ENCODE results near the gene LOXL4. TPM values are rescaled to one million over a fixed set of nuclear protein-coding genes. Genes with fewer than 3 reads are reported as not detected.
A peak's percentile ranks its signal among the peaks of the same experiment; 100 is the strongest.

The LOXL4 gene
- total and polyA plus RNA-seq, 4 experiments from 2014 or later = 0.10 TPM; not detected in 3

DNA sequence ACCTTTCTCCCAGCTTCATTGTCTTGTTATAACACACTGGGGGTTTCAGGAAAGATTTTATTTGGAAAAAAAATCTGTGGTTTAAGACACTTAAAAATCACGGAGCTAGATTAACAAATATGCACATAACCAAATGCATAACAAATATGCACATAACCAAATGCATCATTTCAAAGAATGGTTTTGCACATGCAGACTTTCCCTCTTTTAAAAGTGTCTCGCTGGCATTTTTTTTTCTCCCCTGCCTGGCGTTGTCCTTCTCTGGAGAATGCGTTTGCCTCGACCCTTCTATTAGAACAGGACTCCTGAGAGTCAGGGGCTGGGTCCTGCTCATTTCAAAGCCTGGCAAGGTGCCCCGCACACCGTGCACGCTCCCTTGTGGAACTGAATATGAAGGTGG lies 42.7 kb upstream of the LOXL4 start:
- peaks cover 0 to 9% (median 3%) of the 10 kb centered on the region in 4 donors for H3K4me1 Mint-ChIP-seq
- Histone ChIP-seq H3K4me3 (ENCODE audit: low read length in 2 of 2) (no peak overlapping the region), H3K27ac (ENCODE audit: low read depth, low read length) (no peak overlapping the region), H3K27me3 (ENCODE audit: insufficient read depth, low read length) (no peaks in the 10 kb centered on the region), H3K9me3 (ENCODE audit: control insufficient read depth in 1 of 2, low read length in 2 of 2) (no peaks in the 10 kb centered on the region), H3K4me1 (ENCODE audit: insufficient read depth, low read length) (no peaks in the 10 kb centered on the region), H3K36me3 (ENCODE audit: insufficient read depth, low read length) (no peaks in the 10 kb centered on the region)
- POLR2A ChIA-PET (ENCODE audit: partially characterized antibody) = no interaction called here
- CTCF ChIA-PET (ENCODE audit: partially characterized antibody) = no interaction called here
- no peak for DNase-seq
- peaks cover 0 to 6% (median 3%) of the 10 kb centered on the region in 8 donors for H3K9me3 Mint-ChIP-seq
- H3K27ac Mint-ChIP-seq = no peak overlapping the region
- peaks cover 18 to 27% of the 10 kb centered on the region in 2 donors for H3K27me3 Mint-ChIP-seq
- no peaks in the 10 kb centered on the region for H3K36me3 Mint-ChIP-seq
- intact Hi-C loops (cut with micrococcal nuclease) = no loop called here
- H3K4me3 Mint-ChIP-seq = no peak overlapping the region

DNA sequence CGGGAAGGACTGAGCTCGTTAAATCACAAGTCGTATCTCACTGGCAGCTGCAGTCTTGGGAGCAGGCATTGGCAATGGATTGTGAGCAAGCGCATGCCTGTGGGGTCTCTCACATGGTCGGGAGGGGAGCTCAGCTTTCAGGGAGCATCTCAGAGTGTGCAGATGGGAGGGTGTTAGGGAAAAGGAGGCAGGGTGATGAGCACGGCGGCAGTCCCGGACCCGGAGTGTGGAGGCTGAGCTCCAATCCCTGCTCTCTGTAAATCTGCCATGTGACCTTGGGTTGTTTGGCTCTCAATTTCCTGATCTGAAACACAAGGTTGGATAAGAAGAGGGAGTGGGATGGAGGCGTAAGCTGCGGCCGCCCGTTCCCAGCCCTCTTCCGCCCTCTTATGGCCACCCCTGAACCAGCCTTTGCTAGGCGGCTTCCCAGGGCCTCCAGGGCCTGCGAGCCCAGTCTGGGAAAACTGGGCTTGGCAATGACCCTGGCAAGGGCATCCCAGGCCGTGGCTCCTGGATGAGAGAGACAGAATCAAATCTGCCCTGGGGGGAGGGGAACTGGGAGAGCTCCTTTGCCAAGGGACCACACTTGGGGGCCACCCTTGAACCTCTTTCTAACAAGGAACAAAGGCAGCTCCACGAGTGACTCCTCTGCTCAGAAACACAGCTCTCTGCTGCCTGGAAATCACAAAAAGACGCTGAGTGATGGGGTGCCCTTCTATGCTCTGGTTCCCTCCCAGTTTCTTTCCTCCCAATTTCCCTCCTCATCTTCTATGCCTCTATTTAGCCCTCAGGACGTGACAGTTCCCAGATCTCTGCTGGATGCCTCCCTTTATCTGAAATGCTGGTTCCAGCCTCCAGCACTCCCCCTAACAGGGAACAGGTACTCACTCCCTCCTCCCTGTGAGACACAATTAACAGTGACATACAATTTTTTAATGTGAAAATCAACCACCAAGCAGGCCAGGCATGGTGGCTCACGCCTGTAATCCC lies 41.7 kb upstream of the LOXL4 start:
- no peak for DNase-seq
- Histone ChIP-seq H3K27ac (ENCODE audit: low read depth, low read length) (no peak overlapping the region), H3K4me1 (ENCODE audit: insufficient read depth, low read length) (no peaks in the 10 kb centered on the region), H3K4me3 (ENCODE audit: low read length in 2 of 2) (no peak overlapping the region), H3K9me3 (ENCODE audit: control insufficient read depth in 1 of 2, low read length in 2 of 2) (no peaks in the 10 kb centered on the region), H3K36me3 (ENCODE audit: insufficient read depth, low read length) (no peaks in the 10 kb centered on the region), H3K27me3 (ENCODE audit: insufficient read depth, low read length) (no peaks in the 10 kb centered on the region)
- Mint-ChIP-seq H3K4me1 (peaks cover 0 to 9% (median 3%) of the 10 kb centered on the region in 4 donors), H3K4me3 (peak overlapping the region in 1 of 8 donors; percentile 20), H3K27ac (peak overlapping the region in 1 of 7 donors; percentile 72), H3K27me3 (peaks cover 21 to 31% of the 10 kb centered on the region in 2 donors), H3K36me3 (no peaks in the 10 kb centered on the region), H3K9me3 (peaks cover 0 to 6% (median 3%) of the 10 kb centered on the region in 8 donors)
- CTCF ChIA-PET (ENCODE audit: partially characterized antibody) = interaction anchor here (0.6 to 1.6 kb wide), 9 partner anchors 10 to 564 kb away, joined by 3 to 6 read pairs (median 4); no protein-coding TSS in a partner anchor
- intact Hi-C loops (cut with micrococcal nuclease) = loop anchor here (5.0 kb wide), 1 partner anchor 137 kb away; no protein-coding TSS in a partner anchor
- POLR2A ChIA-PET (ENCODE audit: partially characterized antibody) = no interaction called here

DNA sequence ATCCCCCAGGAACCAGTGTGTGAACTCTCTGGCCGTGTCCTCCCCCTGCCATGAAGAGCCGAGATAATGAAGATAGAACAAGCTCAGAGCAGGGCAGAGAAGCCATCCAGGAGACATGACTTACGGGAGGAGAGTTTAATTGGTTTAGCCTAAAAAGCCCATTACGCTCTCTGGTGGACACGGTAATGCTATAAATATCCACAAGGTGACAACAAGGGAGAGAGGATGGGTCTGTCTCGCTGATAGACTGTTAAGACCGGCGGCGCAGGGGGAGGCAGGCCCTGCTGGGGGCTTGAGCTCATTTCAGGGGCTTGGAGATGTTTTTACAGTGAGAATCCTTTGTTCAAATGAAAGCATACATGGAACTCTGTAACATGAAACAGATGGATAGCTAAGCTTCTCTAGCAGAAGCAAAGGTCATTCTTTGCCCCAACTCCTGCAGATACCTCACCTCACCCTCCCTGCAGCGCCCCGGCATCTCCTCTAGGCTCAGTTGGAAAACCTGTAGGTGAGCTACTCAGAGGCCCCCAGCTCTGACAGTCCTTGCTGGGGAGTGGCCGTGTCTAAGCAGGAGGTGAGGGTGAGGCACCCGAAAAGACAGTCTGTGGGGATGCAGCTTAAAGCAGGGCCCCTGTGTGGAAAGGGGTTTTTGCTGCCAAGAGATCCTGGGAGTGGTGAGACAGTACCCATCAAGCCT lies 40.8 kb upstream of the LOXL4 start:
- Histone ChIP-seq H3K9me3 (ENCODE audit: control insufficient read depth in 1 of 2, low read length in 2 of 2) (no peaks in the 10 kb centered on the region), H3K4me3 (ENCODE audit: low read length in 2 of 2) (no peak overlapping the region), H3K27me3 (ENCODE audit: insufficient read depth, low read length) (no peaks in the 10 kb centered on the region), H3K36me3 (ENCODE audit: insufficient read depth, low read length) (no peaks in the 10 kb centered on the region), H3K27ac (ENCODE audit: low read depth, low read length) (no peak overlapping the region), H3K4me1 (ENCODE audit: insufficient read depth, low read length) (no peaks in the 10 kb centered on the region)
- no peak overlapping the region for H3K4me3 Mint-ChIP-seq
- DNase-seq = no peak
- H3K9me3 Mint-ChIP-seq = peaks cover 0 to 6% (median 3%) of the 10 kb centered on the region in 8 donors
- H3K27ac Mint-ChIP-seq = peak overlapping the region in 1 of 7 donors; percentile 72
- intact Hi-C loops (cut with micrococcal nuclease) = loop anchor here (5.0 kb wide), 1 partner anchor 137 kb away; no protein-coding TSS in a partner anchor
- CTCF ChIA-PET (ENCODE audit: partially characterized antibody) = interaction anchor here (0.9 to 1.6 kb wide), 8 partner anchors 9 to 394 kb away, joined by 3 to 6 read pairs (median 4); no protein-coding TSS in a partner anchor
- H3K27me3 Mint-ChIP-seq = peaks cover 21 to 33% of the 10 kb centered on the region in 2 donors
- POLR2A ChIA-PET (ENCODE audit: partially characterized antibody) = no interaction called here
- no peaks in the 10 kb centered on the region for H3K36me3 Mint-ChIP-seq
- peaks cover 0 to 9% (median 3%) of the 10 kb centered on the region in 4 donors for H3K4me1 Mint-ChIP-seq

DNA sequence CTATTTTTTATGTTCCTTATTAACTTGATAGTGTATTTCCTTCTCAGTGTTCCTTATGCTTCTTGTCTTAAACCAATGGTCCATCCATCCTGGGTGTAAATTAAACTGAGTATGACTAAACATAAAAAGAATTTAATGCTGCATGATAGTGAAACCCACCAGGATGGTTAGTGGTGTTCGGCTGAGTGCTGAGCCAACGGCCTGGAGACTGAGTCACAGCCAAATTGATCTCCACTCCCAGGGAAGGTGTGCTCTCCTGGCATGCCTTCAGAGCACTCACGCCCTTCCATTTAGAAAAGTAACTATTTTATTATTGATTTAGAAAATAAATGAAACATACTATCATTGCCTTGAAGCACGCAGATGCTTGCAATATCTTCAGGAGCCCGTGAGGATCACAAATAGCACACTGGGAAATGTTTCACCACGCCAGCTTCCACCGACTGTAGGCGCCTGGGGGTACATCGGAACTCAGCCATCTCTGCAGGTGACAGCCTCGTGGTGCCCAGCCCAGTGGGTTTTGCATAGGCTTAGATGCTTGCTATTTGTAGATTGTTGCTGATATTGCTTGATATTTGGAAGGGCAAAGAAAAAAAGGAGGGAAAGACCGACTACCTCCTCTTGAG lies 40.0 kb upstream of the LOXL4 start:
- ChIA-PET CTCF (ENCODE audit: partially characterized antibody) (interaction anchor here (1.0 kb wide), 1 partner anchor 263 kb away, joined by 4 read pairs; no protein-coding TSS in a partner anchor), POLR2A (ENCODE audit: partially characterized antibody) (no interaction called here)
- peak overlapping the region in 1 of 7 donors; percentile 29 for H3K27ac Mint-ChIP-seq
- no peak overlapping the region for H3K4me3 Mint-ChIP-seq
- H3K36me3 Mint-ChIP-seq = no peaks in the 10 kb centered on the region
- Histone ChIP-seq H3K36me3 (ENCODE audit: insufficient read depth, low read length) (no peaks in the 10 kb centered on the region), H3K9me3 (ENCODE audit: control insufficient read depth in 1 of 2, low read length in 2 of 2) (no peaks in the 10 kb centered on the region), H3K4me1 (ENCODE audit: insufficient read depth, low read length) (no peaks in the 10 kb centered on the region), H3K27me3 (ENCODE audit: insufficient read depth, low read length) (no peaks in the 10 kb centered on the region), H3K27ac (ENCODE audit: low read depth, low read length) (no peak overlapping the region), H3K4me3 (ENCODE audit: low read length in 2 of 2) (no peak overlapping the region)
- H3K4me1 Mint-ChIP-seq = peaks cover 0 to 9% (median 3%) of the 10 kb centered on the region in 4 donors
- peaks cover 21 to 35% of the 10 kb centered on the region in 2 donors for H3K27me3 Mint-ChIP-seq
- DNase-seq = no peak
- intact Hi-C loops (cut with micrococcal nuclease) = loop anchor here (5.0 kb wide), 1 partner anchor 136 kb away; no protein-coding TSS in a partner anchor
- H3K9me3 Mint-ChIP-seq = peaks cover 0 to 6% (median 3%) of the 10 kb centered on the region in 8 donors

DNA sequence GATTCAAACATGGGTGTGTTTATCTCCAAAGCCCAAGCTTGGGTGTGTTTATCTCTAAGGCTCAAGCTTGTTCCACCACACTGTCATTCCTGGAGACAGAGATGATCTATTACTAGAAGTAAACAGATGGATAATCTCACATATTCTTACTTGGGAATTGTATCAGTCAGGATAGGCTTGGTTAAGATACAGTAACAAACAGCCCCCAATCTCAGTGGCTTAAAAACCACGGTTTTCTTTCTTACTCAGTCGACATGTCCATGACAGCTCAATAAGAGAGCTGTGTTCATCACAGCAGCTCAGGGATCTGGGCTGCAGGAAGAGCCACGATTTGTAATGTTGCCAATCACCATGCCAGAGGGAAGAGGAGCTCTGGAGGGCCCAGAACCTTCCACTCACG lies 38.5 kb upstream of the LOXL4 start:
- CTCF ChIA-PET (ENCODE audit: partially characterized antibody) = no interaction called here

DNA sequence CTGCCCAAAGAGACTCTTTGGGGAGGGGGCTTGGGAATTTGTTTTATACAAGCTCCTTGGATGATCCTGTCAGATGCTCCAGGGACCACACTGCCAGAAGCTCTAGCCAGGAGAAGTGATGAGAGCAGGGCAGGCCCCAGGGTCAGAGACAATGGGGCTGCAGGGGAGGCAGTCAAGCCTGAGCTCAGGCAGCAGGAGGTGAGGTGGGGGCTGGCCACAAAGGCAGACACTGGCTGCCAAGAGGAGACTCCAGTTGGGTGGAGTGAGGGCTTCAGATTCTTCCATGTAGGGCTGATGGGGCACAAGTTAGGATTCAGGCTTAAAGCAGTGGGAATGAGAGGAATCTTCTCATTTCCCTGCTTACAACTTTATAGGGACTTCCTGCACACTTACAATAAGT lies 35.6 kb upstream of the LOXL4 start:
- POLR2A ChIA-PET (ENCODE audit: partially characterized antibody) = no interaction called here

More for the DNA sequence above, 38.5 kb upstream of the LOXL4 start:
- POLR2A ChIA-PET (ENCODE audit: partially characterized antibody) = no interaction called here
- no peak overlapping the region for H3K4me3 ChIP-seq (ENCODE audit: low read length in 2 of 2)
- H3K36me3 Mint-ChIP-seq = no peaks in the 10 kb centered on the region
- peaks cover 0 to 9% (median 3%) of the 10 kb centered on the region in 4 donors for H3K4me1 Mint-ChIP-seq
- intact Hi-C loops (cut with micrococcal nuclease) = loop anchor here (5.0 kb wide), 1 partner anchor 134 kb away; no protein-coding TSS in a partner anchor
- no peaks in the 10 kb centered on the region for H3K9me3 ChIP-seq (ENCODE audit: control insufficient read depth in 1 of 2, low read length in 2 of 2)
- H3K27me3 ChIP-seq (ENCODE audit: insufficient read depth, low read length) = no peaks in the 10 kb centered on the region
- H3K4me1 ChIP-seq (ENCODE audit: insufficient read depth, low read length) = no peaks in the 10 kb centered on the region
- no peak overlapping the region for H3K27ac ChIP-seq (ENCODE audit: low read depth, low read length)
- peaks cover 22 to 32% of the 10 kb centered on the region in 2 donors for H3K27me3 Mint-ChIP-seq
- H3K4me3 Mint-ChIP-seq = no peak overlapping the region
- DNase-seq = no peak
- no peak overlapping the region for H3K27ac Mint-ChIP-seq
- no peaks in the 10 kb centered on the region for H3K36me3 ChIP-seq (ENCODE audit: insufficient read depth, low read length)
- peaks cover 0 to 6% (median 3%) of the 10 kb centered on the region in 8 donors for H3K9me3 Mint-ChIP-seq

More for the DNA sequence above, 35.6 kb upstream of the LOXL4 start:
- Mint-ChIP-seq H3K27ac (no peak overlapping the region), H3K4me1 (no peaks in the 10 kb centered on the region), H3K27me3 (peaks cover 24% of the 10 kb centered on the region in 2 donors), H3K9me3 (peaks cover 0 to 6% (median 2%) of the 10 kb centered on the region in 8 donors), H3K36me3 (no peaks in the 10 kb centered on the region), H3K4me3 (no peak overlapping the region)
- Histone ChIP-seq H3K4me1 (ENCODE audit: insufficient read depth, low read length) (no peaks in the 10 kb centered on the region), H3K36me3 (ENCODE audit: insufficient read depth, low read length) (no peaks in the 10 kb centered on the region), H3K4me3 (ENCODE audit: low read length in 2 of 2) (no peak overlapping the region), H3K27ac (ENCODE audit: low read depth, low read length) (no peak overlapping the region), H3K9me3 (ENCODE audit: control insufficient read depth in 1 of 2, low read length in 2 of 2) (no peaks in the 10 kb centered on the region), H3K27me3 (ENCODE audit: insufficient read depth, low read length) (no peaks in the 10 kb centered on the region)
- DNase-seq = no peak
- intact Hi-C loops (cut with micrococcal nuclease) = no loop called here
- CTCF ChIA-PET (ENCODE audit: partially characterized antibody) = no interaction called here

Data from CD4-positive, alpha-beta memory T cell (primary cell).